Keratinocyte (primary cell): ENCODE data around the gene ADPRS.

ENCODE experiments used
- EZH2 ChIP-seq: IDR thresholded peaks from one replicate; pipeline ENCODE4 v1.6.1; 2012; ENCODE audit warnings: inconsistent platforms, mild to moderate bottlenecking, low read length, moderate library complexity
- TF ChIP-seq, protein P1 (sequence below), 3 experiments: IDR thresholded peaks in 1 of 3; conservative IDR thresholded peaks in 1 of 3; optimal IDR thresholded peaks in 1 of 3; 2 replicates in 2 of 3; 3 replicates in 1 of 3; pipeline versions ENCODE3 to v1.5.1; 2011; ENCODE audit warnings: low read length in 3 of 3, mild to moderate bottlenecking in 3 of 3, moderate library complexity in 2 of 3, control low read depth in 1 of 3, inconsistent platforms in 1 of 3; ENCODE audit not compliant: insufficient read depth in 2 of 3; ENCODE audit errors: extremely low read depth in 1 of 3

- TF ChIP-seq, protein P1, sequence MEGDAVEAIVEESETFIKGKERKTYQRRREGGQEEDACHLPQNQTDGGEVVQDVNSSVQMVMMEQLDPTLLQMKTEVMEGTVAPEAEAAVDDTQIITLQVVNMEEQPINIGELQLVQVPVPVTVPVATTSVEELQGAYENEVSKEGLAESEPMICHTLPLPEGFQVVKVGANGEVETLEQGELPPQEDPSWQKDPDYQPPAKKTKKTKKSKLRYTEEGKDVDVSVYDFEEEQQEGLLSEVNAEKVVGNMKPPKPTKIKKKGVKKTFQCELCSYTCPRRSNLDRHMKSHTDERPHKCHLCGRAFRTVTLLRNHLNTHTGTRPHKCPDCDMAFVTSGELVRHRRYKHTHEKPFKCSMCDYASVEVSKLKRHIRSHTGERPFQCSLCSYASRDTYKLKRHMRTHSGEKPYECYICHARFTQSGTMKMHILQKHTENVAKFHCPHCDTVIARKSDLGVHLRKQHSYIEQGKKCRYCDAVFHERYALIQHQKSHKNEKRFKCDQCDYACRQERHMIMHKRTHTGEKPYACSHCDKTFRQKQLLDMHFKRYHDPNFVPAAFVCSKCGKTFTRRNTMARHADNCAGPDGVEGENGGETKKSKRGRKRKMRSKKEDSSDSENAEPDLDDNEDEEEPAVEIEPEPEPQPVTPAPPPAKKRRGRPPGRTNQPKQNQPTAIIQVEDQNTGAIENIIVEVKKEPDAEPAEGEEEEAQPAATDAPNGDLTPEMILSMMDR (optimal IDR thresholded peaks at IDR 0.05 in 1 of 3, IDR thresholded peaks at IDR 0.05 in 1 of 3, conservative IDR thresholded peaks at IDR 0.05 in 1 of 3; ENCODE audit: extremely low read depth in 1 of 3, insufficient read depth in 2 of 3, low read length in 3 of 3), result no peak
- no peak for TF ChIP-seq EZH2
These were observed 33.7 kb downstream of the ADPRS start for GRCh38 chr1:36122062-36123030.
